MCF 10A (cell line): ENCODE data around the gene OR4D1. TPM values are rescaled to one million over a fixed set of nuclear protein-coding genes. Genes with fewer than 3 reads are reported as not detected.

Experiments
- BruUV-seq: library from RNA; stranded (reverse); fragments of 400-500 nt; replicated peaks from 2 replicates; lab custom pipeline; 2021; lab: Mats Ljungman, UMichigan
- CTCF ChIA-PET: fragments of 300-600 bp; sonication (Branson Sonifier 250); formaldehyde crosslinking; extraction: SDS; loops from one replicate; lab custom pipeline; 2021; ENCODE audit warnings: antibody characterized with exemption, inconsistent platforms; lab: Yijun Ruan, JAX
- POLR2A ChIA-PET: fragments of 300-600, 350-650 bp; sonication (Branson Sonifier 250); formaldehyde crosslinking; extraction: SDS; loops from one replicate; lab custom pipeline; 2020; ENCODE audit warnings: antibody characterized with exemption, inconsistent platforms; lab: Yijun Ruan, JAX
- DNase-seq: peaks from one replicate; pipeline ENCODE4 v3.0.0-alpha.2; 2018; ENCODE audit not compliant: unreplicated experiment
- H3K27ac Mint-ChIP-seq: one replicate; pipeline ENCODE4 v1.8.0; 2022; ENCODE audit warnings: mild to moderate bottlenecking, low read depth, mixed read lengths; ENCODE audit not compliant: unreplicated experiment
- H3K27me3 Mint-ChIP-seq: one replicate; pipeline ENCODE4 v1.8.0; 2022; ENCODE audit warnings: mixed read lengths; ENCODE audit not compliant: insufficient read depth, unreplicated experiment
- H3K36me3 Mint-ChIP-seq: one replicate; pipeline ENCODE4 v1.8.0; 2022; ENCODE audit warnings: mild to moderate bottlenecking, moderate library complexity, mixed read lengths; ENCODE audit not compliant: insufficient read depth, unreplicated experiment
- H3K4me1 Mint-ChIP-seq: one replicate; pipeline ENCODE4 v1.8.0; 2022; ENCODE audit warnings: mixed read lengths; ENCODE audit not compliant: insufficient read depth, unreplicated experiment
- H3K4me3 Mint-ChIP-seq: one replicate; pipeline ENCODE4 v1.8.0; 2022; ENCODE audit warnings: mild to moderate bottlenecking, moderate library complexity, mixed read lengths; ENCODE audit not compliant: unreplicated experiment
- H3K9me3 Mint-ChIP-seq: one replicate; pipeline ENCODE4 v1.8.0; 2022; ENCODE audit warnings: mixed read lengths; ENCODE audit not compliant: unreplicated experiment
- CTCF ChIP-seq: fragments of 200-600 bp; IDR thresholded peaks from one replicate; pipeline ENCODE4 v1.8.0; 2022; ENCODE audit warnings: antibody characterized with exemption, mild to moderate bottlenecking; ENCODE audit not compliant: unreplicated experiment
- intact Hi-C: fragments of 100-400 bp; cut with micrococcal nuclease; formaldehyde crosslinking; loops from 2 replicates; pipeline ENCODE4 v1.14.1; 2022
- total RNA-seq: library from RNA; stranded (reverse); gene quantifications from 2 replicates; pipeline ENCODE4 v1.2.3, GENCODE V29; 2022

Gene OR4D1
- total RNA-seq, 1 experiment from 2014 or later: not detected

GRCh38 chr17:58148609-58149008 lies 425 bp downstream of the OR4D1 start:
- intact Hi-C loops: no loop called here
- Mint-ChIP-seq H3K9me3 (peaks cover 31% of the 10 kb centered on the region), H3K4me1 (no peaks in the 10 kb centered on the region), H3K4me3 (no peak overlapping the region), H3K27ac (no peak overlapping the region), H3K27me3 (peaks cover 93% of the 10 kb centered on the region), H3K36me3 (no peaks in the 10 kb centered on the region)
- no peak for DNase-seq
- ChIA-PET POLR2A (no interaction called here), CTCF (no interaction called here)
- TF ChIP-seq CTCF: no peak
- BruUV-seq: no TSS peak

- TF ChIP-seq CTCF: no peak
- Mint-ChIP-seq H3K27ac (no peak overlapping the region), H3K27me3 (peaks cover 93% of the 10 kb centered on the region), H3K4me1 (no peaks in the 10 kb centered on the region), H3K9me3 (peaks cover 13% of the 10 kb centered on the region), H3K36me3 (no peaks in the 10 kb centered on the region), H3K4me3 (no peak overlapping the region)
- BruUV-seq: no TSS peak
- DNase-seq: no peak
- POLR2A ChIA-PET: interaction anchor here (0.6 kb wide), 1 partner anchor 325 kb away, joined by 3 read pairs; no protein-coding TSS in a partner anchor
- CTCF ChIA-PET: interaction anchor here (1.4 kb wide), 1 partner anchor 38 kb away, joined by 5 read pairs; no protein-coding TSS in a partner anchor
- intact Hi-C loops: no loop called here
Observed at GRCh38 chr17:58150394-58150793, 2.2 kb downstream of the OR4D1 start.

- Mint-ChIP-seq H3K36me3 (no peaks in the 10 kb centered on the region), H3K27ac (no peak overlapping the region), H3K4me3 (no peak overlapping the region), H3K4me1 (no peaks in the 10 kb centered on the region), H3K27me3 (peaks cover 93% of the 10 kb centered on the region), H3K9me3 (no peaks in the 10 kb centered on the region)
- ChIA-PET CTCF (no interaction called here), POLR2A (no interaction called here)
- DNase-seq: no peak
- TF ChIP-seq CTCF: no peak
- no TSS peak for BruUV-seq
- intact Hi-C loops: no loop called here
Observed at GRCh38 chr17:58153046-58153445, 4.9 kb downstream of the OR4D1 start.

GRCh38 chr17:58153671-58154070 lies 5.5 kb downstream of the OR4D1 start:
- TF ChIP-seq CTCF: no peak
- Mint-ChIP-seq H3K4me1 (no peaks in the 10 kb centered on the region), H3K4me3 (no peak overlapping the region), H3K27me3 (peaks cover 88% of the 10 kb centered on the region), H3K36me3 (no peaks in the 10 kb centered on the region), H3K27ac (no peak overlapping the region), H3K9me3 (no peaks in the 10 kb centered on the region)
- DNase-seq: no peak
- ChIA-PET CTCF (no interaction called here), POLR2A (no interaction called here)
- no TSS peak for BruUV-seq
- intact Hi-C loops: no loop called here
